ENCODE measurements around the gene KIF6. TPM values are rescaled to one million over a fixed set of nuclear protein-coding genes. Genes with fewer than 3 reads are reported as not detected.

Gene KIF6
- total and polyA plus RNA-seq, 4 donors, result 1.1 to 7.8 (median 4.5) TPM

GRCh38 chr6:39370390-39370789, 354.8 kb downstream of the KIF6 start:
- DNase-seq (peak in 2 of 3 donors; percentile 48 to 61), ATAC-seq (ENCODE audit: insufficient read depth, low FRiP score) (no peak)
- 69 to 75% methylated on average over 3 of the region's 3 CpGs for WGBS, 2 donors
- no peaks in the 10 kb centered on the region for H3K36me3 ChIP-seq (ENCODE audit: control insufficient read depth in 4 of 4, insufficient read depth in 4 of 4, low read length in 4 of 4)
- H3K4me1 ChIP-seq (ENCODE audit: control insufficient read depth in 5 of 5, insufficient read depth in 5 of 5, low read length in 5 of 5), result peaks cover 0 to 22% (median 7%) of the 10 kb centered on the region in 5 donors
- H3K9ac ChIP-seq (ENCODE audit: insufficient read depth in 1 of 2, low read length in 2 of 2), result no peak overlapping the region
- H3K27ac ChIP-seq (ENCODE audit: low read depth in 1 of 2, low read length in 1 of 2), result no peak overlapping the region
- H3K4me3 ChIP-seq, result no peak overlapping the region
- no peaks in the 10 kb centered on the region for H3K9me3 ChIP-seq (ENCODE audit: control insufficient read depth in 4 of 4, insufficient read depth in 3 of 4, low read length in 3 of 4)
- TF ChIP-seq CTCF (IDR thresholded peaks at IDR 0.05; ENCODE audit: control extremely low read depth, extremely low read depth), result no peak
- H3K27me3 ChIP-seq (ENCODE audit: control insufficient read depth in 3 of 3, insufficient read depth in 3 of 3, low read length in 2 of 3), result no peaks in the 10 kb centered on the region

GRCh38 chr6:39369987-39370386, 355.2 kb downstream of the KIF6 start:
- 38 to 83% methylated on average over 1 of the region's 1 CpG for WGBS, 2 donors
- H3K9ac ChIP-seq (ENCODE audit: insufficient read depth in 1 of 2, low read length in 2 of 2), result no peak overlapping the region
- ATAC-seq (ENCODE audit: insufficient read depth, low FRiP score) (no peak), DNase-seq (peak in 2 of 3 donors; percentile 31 to 49)
- H3K36me3 ChIP-seq (ENCODE audit: control insufficient read depth in 4 of 4, insufficient read depth in 4 of 4, low read length in 4 of 4), result no peaks in the 10 kb centered on the region
- H3K9me3 ChIP-seq (ENCODE audit: control insufficient read depth in 4 of 4, insufficient read depth in 3 of 4, low read length in 3 of 4), result no peaks in the 10 kb centered on the region
- no peak overlapping the region for H3K4me3 ChIP-seq
- no peak overlapping the region for H3K27ac ChIP-seq (ENCODE audit: low read depth in 1 of 2, low read length in 1 of 2)
- no peaks in the 10 kb centered on the region for H3K27me3 ChIP-seq (ENCODE audit: control insufficient read depth in 3 of 3, insufficient read depth in 3 of 3, low read length in 2 of 3)
- H3K4me1 ChIP-seq (ENCODE audit: control insufficient read depth in 5 of 5, insufficient read depth in 5 of 5, low read length in 5 of 5), result peaks cover 0 to 22% (median 7%) of the 10 kb centered on the region in 5 donors
- TF ChIP-seq CTCF (IDR thresholded peaks at IDR 0.05; ENCODE audit: control extremely low read depth, extremely low read depth), result no peak

GRCh38 chr6:39367700-39368099, 357.5 kb downstream of the KIF6 start:
- ATAC-seq (ENCODE audit: insufficient read depth, low FRiP score) (no peak), DNase-seq (peak in 1 of 3 donors; percentile 63)
- H3K27me3 ChIP-seq (ENCODE audit: control insufficient read depth in 3 of 3, insufficient read depth in 3 of 3, low read length in 2 of 3), result no peaks in the 10 kb centered on the region
- no peaks in the 10 kb centered on the region for H3K9me3 ChIP-seq (ENCODE audit: control insufficient read depth in 4 of 4, insufficient read depth in 3 of 4, low read length in 3 of 4)
- 83 to 84% methylated on average over 3 of the region's 3 CpGs for WGBS, 2 donors
- H3K9ac ChIP-seq (ENCODE audit: insufficient read depth in 1 of 2, low read length in 2 of 2), result no peak overlapping the region
- H3K4me1 ChIP-seq (ENCODE audit: control insufficient read depth in 5 of 5, insufficient read depth in 5 of 5, low read length in 5 of 5), result peaks cover 0 to 22% (median 7%) of the 10 kb centered on the region in 5 donors
- H3K36me3 ChIP-seq (ENCODE audit: control insufficient read depth in 4 of 4, insufficient read depth in 4 of 4, low read length in 4 of 4), result no peaks in the 10 kb centered on the region
- TF ChIP-seq CTCF (IDR thresholded peaks at IDR 0.05; ENCODE audit: control extremely low read depth, extremely low read depth), result no peak
- no peak overlapping the region for H3K4me3 ChIP-seq
- H3K27ac ChIP-seq (ENCODE audit: low read depth in 1 of 2, low read length in 1 of 2), result no peak overlapping the region

Data from lung (tissue), 12 donors.